GM19372 (cell line): ENCODE data around the gene AK1.
"Not testable (repeated sequence)": the region's sequence is repeated elsewhere in the genome, so short reads cannot be mapped to it uniquely, and the experiment has no call there.

Experiments used
- ATAC-seq: cut with Tn5 transposase; IDR thresholded peaks from one replicate; pipeline ENCODE4 v1.9.1; 2021; ENCODE audit warnings: mild to moderate bottlenecking, low read depth, moderate library complexity; ENCODE audit not compliant: unreplicated experiment

AK1 gene

DNA sequence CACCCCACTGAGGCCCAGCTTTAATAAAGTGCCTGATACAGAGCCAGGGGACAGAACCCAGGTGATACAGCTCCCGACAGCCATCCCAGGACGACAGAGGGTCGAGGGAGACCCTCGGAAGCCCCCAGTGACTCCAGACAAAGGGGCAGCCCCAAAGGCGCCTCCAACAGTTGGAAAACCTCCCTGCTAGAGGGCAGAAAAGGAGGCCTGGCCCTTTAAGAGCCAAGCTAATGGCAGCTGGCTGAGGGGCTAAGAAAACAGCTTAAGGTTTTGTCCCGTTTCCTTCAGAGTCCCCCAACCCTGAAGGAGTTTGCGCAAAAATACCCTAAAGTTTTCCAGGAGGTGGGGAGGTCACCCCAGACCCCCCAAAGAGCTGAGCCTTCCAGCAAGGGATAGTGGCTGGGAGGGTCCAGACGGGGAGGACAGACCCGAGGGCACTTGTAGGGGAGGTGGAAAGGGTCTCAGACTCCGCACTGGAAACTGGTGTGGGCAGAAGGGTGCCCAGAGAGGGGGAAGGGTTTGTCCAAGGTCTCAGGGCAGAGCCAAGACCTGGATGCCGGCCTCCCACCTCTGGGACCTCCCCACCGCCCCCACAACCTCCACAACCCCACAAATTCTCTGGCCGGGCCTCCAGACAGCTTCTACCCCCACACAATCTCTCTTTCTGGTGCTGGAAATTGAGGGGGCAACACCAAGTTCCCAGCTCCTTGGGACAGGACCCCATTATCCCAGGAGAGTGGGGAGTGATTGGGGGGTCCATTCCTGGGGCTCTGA is 8.2 kb upstream of the AK1 start:
- ATAC-seq: no peak

DNA sequence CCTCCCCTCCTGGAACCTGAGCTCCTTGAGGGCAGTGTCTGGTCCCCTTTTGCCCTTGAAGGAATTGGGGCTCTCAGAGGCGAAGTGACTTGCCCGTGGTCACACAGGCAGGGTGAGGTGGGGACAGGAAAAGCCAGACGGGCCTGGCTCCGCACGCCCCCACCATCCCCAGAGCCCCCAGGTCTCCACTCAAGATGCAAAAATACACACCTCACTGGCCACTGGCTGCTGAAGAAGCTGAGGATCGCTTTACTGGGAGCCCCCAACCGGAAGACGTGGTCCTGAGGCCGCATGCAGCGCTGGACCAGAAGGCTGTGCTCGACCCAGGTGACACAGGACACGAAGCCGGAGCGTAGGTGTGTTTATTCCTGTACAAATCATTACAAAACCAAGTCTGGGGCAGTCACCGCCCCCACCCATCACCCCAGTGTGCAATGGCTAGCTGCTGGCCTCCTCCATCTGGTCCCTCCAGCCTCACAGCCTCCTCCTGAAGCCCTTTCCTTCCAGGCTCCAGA is 7.6 kb upstream of the AK1 start:
- no peak for ATAC-seq

DNA sequence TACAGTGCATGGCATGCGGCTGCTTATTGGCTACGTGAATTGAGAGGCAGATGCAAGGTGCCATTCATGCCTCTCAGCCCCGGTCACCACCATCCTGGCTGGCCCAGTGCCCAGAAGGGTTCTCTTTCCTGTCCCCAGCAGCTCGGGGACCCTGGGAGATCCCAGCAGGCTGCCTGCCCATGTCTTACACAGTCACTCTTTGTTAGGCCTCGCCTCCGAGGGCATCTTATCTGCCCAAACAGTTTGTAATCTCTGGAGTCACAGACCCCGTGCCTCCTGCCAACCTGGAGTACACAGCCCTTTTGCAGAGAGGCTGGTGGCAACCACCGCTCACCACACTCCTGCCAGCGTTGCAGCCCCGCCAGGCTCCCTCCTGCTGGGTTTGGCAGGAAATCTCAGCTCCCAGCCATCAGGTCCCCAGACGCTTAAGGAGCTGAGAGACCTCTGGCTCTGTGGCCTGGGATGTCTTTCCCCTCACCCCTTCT is 7.0 kb upstream of the AK1 start:
- ATAC-seq: no peak

DNA sequence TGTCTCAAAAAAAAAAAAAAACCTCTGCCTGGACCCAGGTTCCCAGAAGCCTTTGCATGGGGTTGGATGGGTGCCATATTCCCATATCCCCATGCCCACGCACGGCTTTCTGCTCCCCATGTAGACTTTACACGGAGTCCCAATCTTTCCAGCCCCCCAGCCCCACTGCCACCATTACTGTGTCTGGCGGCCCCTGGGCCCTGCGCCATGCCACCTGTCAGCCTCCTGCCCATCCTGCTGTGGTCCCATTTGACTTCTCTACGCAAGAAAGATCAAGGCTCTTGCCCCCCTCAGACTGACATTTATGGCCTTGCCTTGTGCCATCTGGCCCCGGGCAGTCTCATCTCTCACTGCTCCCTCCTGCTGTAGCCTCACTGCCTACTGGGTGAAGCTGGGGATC is 6.5 kb upstream of the AK1 start:
- no peak for ATAC-seq

DNA sequence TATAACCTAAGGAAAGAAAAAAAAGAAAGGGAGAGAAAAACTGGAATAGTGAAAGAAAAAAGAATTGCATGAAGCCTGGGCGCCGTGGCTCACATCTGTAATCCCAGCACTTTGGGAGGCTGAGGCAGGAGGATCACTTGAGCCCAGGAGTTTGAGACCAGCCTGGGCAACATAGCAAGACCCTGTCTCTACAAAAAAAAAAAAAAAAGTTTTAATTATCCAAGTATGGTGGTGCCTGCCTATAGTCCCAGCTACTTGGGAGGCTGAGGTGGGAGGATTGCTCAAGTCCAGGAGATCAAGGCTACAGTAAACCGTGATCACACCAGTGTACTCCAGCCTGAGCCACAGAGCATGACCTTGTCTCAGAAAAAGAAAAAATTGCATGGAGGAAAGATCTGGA is 4.2 kb upstream of the AK1 start:
- ATAC-seq: not testable (repeated sequence)

DNA sequence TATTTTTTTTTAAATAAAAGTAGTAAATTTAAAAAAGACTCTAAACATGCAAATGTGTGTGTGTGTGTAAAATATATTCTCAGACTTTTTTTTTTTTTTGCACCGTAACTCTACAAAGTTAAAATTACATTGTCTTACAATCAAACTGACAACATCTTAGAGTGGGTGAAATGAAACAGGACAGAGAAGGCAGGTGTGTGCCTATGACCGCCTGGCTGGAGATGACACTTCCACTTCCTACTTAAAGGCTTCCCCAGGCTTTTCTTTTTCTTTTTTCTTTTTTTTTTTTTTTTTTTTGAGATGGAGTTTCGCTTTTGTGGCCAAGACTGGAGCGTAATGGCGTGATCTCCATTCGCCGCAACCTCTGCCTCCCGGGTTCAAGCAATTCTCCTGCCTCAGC is 2.7 kb upstream of the AK1 start:
- ATAC-seq: no peak

DNA sequence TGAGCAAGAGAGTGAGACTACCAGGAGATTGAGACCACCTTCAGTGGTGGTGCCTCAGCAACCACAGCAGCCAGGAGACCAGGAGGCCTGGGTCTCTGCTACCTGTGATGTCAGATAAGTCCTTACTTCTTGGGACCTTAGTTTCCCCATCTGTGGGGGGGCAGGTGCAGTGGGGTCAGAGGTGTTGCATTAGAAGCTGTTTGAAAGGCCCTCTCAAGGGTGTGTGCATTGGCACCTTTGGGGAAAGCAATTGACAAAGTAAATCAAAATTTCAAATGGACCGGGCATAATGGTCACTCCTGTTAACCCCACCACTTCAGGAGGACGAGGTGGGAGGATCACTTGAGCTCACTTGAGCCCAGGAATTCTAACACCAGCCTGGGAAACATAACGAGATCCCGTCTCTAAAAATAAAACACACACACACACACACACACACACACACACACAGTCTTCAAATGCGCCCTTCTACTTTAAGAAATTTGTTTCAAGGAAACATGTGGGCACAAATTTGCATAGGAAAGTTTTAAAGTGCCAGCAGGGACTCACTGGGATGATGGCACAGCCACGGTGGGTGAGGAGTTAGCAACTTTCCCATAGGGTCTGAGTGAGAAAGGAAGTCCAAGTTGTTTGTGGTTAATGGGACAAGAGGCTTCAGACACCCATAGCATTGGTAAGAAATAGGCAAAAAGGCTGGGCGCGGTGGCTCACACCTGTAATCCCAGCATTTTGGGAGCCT is 1.3 kb upstream of the AK1 start:
- no peak for ATAC-seq

DNA sequence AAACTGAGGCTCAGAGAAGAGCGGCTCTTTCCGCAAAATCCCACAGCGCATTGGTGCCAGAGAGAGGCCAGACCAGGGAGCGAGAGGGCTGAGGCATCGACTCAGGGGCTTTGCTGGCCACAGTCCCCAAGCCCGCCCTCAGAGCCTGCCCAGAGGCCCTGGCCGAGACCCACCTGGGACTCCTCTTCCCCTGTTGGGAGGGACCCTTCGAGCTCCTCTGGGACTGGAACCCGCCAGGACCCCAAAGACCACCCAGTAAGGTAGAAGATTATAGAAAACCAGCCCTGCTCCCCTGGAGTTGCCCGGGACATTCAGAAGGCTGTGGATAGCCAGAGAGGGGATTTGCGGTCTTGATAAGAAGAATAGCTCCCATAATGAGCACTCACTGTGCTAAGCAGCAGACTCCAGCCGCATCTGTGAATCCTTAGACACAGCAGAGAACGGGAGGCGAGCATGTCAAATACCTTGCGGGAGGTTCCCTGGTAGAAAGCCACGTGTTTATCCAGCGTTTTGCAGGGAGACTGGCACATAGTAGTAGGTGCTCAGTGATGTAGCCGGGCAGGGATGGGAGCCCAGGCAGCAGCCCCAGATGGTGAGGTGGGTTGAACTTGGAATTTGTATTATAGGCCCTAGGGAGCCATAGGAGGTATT is 651 bp upstream of the AK1 start:
- ATAC-seq: no peak

DNA sequence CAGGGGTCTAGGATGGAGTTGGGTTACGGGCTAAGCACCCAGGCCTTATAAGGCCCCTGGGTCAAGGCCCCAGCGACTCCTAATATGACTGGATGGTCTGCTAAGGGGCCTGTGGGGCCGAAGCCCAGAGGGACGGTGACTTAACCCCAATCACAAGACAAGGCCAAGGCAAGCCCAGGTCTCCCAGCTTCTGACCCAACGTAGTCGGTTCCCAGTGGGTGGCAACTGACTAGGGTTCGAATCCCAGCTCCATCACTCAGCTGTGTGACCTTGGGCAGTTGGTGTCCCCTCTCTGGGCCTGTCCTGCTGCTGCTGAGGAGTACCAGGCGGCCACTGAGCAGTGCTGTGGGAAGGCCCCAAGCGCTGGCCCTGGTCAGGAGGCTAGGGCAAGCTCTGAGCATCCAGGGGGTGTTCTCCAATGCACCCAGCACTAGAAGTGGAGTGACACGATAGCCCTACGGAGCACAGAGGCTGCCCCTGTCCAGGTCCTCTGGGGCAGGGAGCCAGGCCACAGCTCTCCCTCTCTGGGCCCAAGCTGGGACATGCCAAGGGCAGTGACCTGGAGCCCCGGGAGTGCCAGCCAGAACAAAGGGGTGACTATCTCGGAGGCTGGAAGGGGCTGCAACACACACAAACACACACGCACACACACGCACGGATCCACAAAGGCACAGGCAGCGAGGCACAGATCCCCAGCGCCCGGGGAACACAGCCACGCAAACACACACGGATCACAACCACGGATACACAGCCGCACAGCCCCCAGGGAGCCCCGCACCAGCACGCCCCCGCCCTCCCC is 512 bp downstream of the AK1 start:
- ATAC-seq: no peak

DNA sequence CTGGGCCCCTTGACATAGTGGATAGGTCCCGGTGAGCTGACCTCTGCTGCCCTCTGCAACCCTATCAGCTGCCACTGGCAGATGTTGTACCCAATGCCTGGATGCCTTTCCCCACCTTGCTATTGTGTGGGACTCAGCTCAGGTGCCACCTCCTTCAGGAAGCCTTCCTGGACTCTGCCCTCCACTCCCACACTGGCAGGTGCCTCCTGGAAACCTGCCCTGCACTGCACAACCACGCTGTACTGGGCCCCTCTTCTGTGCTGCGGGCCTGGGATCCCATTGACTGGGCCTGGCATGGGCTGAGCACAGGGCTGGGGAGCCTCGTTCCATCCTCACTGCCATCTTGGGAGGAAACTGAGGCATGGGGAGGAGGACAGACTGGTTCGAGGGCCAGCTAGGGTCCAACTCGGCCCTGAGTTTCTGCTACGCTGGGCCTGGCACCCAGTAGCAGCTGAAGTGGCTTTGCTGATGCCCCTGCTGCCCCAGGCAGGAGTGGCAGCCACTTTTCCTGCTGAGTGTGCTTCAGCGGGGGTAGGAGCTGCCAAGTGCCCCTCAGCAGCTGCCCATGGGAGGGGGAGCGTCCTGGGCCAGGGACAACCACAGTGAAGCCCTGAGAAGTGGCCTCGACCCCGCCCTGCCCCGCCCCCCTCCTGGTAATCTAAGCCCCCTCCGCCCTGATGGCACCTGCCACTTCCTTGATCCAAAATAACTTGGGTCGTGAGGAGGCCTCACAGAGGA is 1.3 kb downstream of the AK1 start:
- no peak for ATAC-seq

DNA sequence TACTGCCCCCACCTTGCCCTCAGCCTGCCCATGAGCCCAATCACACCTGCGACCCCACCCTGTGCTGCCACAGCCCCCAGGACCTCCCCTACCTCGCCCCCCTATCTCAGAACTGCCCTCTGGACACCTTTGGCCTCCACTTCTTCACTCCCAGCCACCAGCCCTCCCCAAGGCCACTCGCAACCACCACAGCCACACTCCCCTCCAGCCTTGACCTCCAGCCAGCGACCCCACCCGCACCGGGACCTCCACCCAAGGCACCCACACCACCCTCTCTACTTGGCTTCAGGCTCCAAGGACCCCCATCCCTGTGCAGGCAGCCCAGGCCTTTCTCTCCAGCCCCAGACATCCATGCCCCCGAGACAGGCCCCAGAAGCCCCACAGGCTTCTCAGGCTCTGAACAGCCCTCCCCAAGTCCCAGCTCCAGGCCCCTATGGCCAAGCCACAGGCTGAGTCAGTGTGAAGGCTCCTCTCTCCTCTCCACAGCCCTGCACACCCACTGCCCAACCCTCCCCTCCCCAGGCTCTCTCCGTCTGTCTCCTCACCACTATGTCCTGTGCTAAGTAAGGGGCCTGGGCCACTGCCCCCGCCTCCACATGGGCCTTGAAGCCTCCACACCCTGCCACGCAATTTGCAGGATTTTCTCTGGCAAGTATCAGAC is 2.0 kb downstream of the AK1 start:
- ATAC-seq: no peak

DNA sequence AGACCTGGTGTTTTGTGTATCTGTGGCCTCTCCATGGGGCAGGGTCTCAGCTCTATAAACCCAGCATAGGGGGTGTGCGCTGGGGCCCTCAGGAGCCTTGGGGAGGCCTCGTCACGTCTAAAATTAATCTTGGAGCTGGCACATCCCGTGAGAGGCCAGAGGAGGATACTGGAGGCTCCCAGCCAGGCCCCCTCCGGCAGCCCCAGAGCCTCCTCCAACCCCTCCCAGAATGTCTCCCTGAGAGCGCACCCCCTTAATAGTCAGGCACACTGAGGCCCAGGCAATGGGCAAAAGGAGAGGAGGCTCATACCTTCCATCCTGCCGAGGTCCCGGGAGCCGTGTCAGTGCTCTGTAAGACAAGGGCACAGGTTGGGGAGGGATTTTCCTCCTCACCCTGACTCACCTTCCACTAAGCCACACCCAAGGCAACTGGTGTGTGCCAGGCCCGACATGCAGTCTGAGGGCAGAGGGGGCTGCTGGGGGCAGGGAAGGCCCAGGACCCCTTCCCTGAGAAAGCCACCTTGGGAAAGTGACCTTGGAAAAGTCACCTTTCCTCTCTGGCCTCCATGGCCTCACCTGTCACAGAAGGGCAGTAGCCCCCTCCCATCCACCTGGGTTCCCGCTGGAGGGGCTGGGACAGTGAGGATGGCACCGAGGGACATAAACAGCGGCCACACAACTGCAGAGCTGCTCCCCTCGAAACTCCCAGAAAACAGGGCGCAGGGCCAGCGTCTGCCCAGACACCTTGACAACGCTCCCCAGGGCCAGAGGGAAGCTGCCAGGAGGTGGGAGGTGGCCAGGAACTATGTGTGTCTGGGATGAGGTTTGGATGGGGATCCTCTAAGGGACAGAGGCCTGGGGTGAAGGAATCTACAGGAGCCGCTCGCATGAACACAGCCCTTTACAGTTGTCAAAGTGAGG is 2.9 kb downstream of the AK1 start:
- ATAC-seq: no peak

DNA sequence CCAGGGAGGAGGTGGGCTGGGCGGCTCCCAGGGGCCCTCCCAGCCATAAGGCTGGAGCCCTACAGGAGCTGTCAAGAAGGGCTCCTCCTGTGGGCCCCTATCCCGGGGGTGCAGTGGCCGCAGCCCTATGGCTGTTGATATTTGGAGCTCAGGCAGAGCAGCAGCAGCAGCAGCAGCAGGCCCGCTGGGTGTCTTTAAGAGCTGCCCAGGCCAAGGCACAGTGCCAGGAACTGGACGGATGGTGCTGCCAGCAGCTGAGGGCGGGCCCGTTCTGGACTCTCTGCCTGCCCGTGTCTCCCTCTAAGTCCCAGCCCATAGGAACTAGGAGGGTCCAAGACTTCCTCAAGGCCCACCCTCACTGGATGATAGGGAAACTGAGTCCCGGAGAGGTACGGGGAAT is 3.6 kb downstream of the AK1 start:
- no peak for ATAC-seq

DNA sequence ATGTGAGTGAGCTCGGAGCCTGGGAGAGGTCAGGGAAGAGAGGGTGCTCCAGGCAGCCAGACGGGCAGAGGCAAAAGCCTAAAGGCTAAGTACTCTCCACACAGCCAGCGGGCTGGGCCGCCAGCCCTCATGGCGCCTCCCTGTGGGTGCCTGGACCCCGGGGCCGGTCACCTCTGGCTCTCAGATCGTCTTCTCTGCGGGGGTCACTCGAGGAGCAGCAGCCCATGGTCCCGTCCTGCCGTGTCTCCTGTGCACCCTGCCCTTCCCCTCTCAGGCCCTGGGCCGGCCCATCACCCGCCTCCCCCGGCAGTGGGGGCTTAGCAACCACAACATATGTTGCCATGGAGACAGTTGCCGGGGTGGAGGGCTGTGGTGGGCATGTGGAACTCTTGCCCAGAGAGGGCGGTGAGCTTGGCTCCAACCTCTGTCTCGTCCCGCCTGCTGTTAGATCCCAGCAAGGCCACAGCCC is 4.2 kb downstream of the AK1 start:
- ATAC-seq: no peak

DNA sequence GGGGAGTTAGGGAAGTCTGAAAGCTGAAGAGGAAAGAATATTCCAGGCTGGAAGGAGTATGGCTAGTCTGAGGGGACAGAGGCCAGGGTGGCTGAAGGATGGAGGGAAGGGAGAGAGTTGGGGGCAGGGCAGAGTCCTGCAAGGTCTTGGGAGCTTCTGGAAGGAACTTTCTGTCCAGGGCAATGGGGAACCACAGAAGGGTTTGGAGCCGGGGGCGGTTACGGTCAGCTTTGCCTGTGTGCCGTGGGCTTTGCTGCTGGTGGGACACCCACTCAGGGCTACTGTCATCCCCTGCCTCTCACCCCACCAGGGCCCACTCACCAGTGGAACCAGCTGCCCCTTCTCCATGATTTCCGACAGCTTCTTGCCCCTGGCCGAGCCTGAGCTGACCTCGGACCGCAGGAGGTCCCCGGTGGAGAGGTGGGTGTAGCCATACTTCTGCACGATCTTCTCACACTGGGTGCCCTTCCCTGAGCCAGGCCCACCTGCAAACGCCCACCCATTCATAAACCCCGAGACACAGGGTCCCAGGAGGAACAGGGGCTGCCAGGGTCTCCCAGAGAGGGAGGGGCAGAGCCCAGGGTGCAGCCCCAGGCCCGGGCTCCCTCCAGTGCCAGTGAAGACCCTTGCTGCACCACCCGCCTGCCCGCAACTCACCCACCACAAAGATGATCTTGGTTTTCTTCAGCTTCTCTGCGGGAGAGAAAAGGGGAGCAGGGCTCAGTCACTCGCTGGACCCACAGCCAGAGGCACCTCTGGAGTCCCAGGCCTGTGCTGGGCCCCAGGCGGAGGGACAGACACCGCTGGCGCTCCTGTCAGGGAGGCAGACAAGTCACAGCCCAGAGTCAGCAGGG is 4.9 kb downstream of the AK1 start:
- ATAC-seq: no peak

DNA sequence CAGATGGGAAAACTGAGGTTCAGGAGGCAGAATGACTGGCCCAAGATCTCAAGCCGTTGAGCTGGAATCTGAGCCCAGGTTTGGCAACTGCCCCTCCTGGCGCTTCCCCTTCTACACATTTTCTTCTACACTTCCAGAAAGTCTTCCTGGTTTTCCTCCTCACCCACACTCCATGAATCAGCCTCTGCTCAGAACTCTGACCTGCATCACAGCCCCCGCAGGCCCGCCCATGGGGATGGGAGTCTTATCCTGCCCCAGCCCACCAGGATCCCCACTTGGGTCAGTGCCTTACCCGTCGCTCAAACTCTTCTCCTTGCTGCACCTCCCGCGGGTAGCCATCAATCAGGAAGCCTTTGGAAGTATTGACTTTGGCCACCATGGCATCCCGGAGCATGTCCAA is 5.9 kb downstream of the AK1 start:
- ATAC-seq: no peak

DNA sequence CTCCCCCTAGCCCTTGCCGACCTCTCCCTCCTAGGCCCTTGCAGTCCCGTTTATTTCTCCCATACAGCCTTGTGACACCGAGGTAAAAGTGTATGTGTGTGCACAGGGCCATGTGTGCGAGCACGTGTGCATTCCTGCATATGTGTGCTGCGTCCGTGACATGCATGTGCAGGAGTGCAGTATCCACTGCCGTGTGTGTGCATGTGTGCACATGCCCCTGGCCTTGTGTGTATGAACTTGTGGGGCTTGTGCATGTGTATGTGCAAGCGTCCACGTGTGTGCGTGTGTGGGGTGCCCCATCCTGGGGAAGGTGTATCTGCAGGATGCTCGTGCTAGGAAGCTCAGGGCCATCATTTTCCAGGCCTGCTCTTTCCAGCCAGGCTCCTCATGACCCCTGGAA is 6.6 kb downstream of the AK1 start:
- ATAC-seq: no peak
